SIG-M5 treated with dmso at 0.1 percent for 504 hours (cell line): ENCODE results near the gene RBBP5.

ENCODE experiments used
- DNase-seq: peaks from one replicate; lab custom pipeline; 2025; ENCODE audit not compliant: unreplicated experiment; lab: John Stamatoyannopoulos, UW

The RBBP5 gene

DNA sequence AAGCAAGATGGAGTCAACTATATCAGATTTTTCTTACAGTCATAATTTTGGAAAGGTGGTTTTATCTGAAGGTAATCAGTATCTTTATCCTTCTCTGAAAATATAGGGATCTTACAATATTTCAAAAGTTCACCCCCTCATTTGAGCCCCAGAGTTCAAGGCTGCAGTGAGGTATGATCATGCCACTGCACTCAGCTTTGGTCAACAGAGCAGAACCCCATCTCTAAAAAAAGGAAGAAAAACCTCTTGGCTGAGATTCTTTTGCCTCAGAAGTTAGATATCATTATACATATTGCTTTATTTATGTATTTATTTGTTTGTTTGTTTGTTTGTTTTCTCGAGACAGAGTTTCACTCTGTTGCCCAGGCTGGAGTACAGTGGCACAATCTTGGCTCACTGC lies 11.5 kb upstream of the RBBP5 start:
- DNase-seq: no peak

DNA sequence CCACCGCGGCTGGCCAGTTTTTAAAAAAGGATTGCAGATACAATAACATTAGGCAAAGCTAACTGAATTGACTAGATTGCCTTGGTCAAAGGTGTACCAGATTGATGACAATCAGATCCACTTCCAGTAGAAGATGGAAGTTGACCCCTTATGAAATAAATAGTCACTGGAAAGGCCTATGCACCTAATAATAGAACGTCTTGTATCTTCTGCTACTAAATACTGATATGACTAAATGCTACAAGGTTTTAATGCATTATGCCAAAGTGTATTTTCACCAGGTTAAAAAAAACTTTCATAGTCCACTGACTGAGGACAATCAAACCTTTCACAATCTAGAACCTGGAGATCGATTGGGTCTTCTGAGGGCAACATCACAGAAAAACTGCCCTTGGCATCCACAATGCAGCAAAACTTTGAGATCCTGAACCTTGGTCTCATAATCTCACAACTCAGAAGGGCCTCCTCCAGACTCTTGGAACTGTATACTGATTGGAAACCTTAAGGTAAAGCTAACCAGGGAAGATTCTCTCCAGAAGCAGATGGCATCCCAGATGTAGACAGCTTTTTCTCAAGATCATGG lies 7.8 kb upstream of the RBBP5 start:
- DNase-seq: no peak

DNA sequence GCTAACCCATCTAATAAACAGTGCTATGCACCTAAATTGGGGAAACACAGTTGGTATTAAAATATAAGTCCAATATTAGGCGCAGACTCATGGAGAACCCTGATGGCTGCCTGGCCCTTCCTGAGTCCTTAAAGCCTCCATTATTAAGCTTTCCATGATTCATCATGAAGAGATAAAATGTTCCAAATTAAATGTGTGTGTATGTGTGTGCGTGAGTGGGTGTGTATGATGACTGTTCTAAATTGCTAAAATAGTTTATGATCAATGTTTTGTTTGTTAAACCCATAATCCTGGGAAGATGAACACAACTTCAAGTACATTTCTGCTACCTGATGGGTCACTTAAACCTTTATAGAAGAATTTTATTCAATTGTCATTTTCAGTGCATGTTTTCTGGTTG lies 6.3 kb upstream of the RBBP5 start:
- no peak for DNase-seq

DNA sequence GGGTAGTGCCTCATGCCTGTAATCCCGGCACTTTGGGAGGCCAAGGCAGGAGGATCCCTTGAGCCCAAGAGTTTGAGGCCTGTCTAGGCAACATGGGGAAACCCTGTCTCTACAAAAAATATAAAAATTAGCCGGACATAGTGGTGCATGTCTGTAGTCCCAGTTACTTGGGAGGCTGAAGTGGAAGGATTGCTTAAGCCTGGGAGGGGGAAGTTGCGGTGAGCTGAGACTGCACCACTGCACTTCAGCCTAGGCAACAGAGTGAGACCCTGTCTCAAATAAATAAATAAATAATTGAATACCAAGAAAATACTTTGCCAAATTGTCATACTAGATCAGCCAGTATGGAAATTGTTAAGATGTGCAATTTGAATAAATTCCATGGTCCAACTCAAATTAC lies 5.9 kb upstream of the RBBP5 start:
- peak; percentile 76 for DNase-seq

DNA sequence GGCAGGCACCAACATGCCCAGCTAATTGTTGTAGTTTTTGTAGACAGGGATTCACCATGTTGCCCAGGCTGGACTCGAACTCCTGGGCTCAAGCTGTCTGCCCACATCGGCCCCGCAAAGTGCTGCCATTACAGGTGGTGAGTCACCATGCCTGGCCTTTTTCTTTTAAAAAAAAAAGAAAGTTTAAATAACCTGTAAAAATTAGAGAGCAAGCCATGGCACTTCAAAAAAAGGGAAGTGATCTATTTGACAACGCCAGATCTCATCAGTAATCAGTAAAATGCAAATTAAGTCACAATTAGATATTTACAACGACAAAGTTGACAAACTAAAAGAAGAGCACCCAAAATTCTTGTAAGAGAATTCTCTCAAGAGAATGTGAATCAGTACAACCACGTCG lies 2.9 kb upstream of the RBBP5 start:
- no peak for DNase-seq

DNA sequence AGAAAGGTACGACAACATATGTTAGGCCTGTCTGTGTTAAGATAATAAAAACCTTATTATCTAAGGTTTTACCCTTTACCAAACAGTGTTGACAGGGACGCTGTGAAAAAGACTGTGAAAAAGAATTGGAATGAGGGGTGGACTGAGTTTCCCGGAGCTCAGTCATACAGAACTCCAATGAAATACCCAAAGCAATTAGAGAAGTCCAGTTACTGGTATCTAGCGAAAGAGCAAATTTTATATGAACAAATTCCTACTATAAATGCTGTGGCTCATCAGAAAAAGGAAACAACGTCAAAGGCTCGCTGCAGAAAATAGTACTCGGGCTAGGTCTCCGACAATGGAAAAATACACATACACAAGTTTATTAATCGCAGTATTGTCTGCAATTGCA lies 708 bp upstream of the RBBP5 start:
- peak; percentile 55 for DNase-seq

DNA sequence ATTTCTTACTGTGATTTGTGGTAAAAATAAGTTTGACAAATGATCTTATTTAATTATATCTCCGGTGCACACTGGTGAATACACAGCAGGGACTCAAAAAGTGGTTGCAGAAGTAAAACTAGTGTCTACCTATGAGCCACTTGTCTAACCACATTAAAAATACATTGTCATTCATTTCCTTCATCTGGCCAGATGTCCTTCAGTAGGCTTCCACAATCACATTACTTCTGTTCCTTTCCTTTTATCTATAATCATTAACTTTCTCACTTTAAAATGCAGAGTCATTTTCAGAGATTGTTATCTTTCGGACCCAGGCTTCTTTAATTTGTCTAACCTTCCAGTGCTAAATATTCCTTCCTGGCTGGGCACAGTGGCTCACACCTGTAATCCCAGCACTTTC lies 3.0 kb downstream of the RBBP5 start:
- no peak for DNase-seq

DNA sequence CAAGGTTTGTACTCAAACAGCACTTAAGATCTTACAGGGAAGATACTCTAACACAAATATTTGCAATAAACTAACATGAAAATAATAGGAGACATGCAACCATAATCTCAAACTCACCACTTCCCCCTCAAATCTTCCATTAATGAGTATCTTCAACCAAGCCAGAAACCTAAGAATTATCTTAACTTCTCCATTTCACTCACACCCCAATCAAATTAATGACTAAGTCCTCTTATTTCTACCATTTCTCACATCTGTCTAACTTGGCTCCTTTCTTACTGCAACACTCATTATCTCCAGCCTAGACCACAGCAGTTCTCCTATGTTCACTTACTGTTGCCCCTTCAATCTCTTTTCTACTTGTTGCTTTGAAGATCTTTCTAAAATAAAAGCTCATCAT lies 10.4 kb downstream of the RBBP5 start:
- no peak for DNase-seq

DNA sequence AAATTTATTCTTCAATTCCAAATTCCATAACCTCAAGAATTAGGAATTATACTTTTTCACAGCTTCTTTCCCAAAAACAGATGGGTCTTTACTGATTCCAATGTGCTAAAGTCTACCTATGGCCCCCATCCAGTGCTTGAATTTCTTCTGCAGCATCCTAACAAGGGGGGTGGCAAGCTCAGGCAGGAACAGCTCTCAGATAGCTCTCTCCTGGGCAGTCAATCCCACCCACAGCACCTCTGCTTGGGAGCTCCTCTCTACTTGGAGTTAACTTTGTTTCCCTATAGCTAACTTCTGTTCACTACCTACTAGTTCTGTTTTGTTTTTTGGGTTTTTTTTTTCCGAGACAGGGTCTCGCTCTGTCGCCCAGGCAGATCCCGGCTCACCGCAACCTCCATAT lies 12.1 kb downstream of the RBBP5 start:
- no peak for DNase-seq

DNA sequence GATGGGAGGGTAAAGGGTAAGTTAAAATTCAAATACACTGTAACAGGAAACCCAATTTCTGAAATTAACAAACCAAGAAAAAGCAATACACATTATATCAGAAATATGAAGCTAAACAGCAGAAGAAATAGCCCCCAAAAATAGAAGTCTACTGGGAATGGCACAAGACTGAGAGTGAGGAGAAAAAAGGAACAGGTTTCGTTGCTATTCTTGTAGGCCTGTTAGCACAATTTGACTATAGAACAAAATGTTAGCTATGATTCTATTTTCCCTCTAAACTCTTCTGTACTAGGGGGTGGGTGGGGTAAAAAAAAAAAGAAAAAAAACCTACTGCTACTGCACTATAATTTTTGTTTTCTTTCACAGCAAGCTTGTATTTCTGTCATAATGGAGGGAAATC lies 12.5 kb downstream of the RBBP5 start:
- no peak for DNase-seq

DNA sequence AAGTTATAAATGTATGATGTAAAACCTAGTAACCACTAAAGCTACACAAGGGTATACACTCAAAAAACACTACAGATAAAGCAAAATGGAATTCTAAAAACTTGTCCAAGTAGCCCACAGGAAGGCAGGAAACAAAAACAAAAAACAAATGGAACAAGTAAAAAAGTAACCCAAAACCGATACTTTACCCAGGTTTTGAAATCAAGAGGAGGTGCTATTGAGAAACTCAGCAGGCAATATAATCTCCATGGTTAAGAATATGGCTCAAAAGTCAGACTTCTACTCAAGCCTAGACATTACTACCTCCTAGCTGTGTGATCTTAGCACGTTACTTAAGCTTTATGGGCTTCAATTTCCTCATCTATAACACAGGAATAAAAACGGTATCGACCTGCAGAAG lies 13.3 kb downstream of the RBBP5 start:
- no peak for DNase-seq

DNA sequence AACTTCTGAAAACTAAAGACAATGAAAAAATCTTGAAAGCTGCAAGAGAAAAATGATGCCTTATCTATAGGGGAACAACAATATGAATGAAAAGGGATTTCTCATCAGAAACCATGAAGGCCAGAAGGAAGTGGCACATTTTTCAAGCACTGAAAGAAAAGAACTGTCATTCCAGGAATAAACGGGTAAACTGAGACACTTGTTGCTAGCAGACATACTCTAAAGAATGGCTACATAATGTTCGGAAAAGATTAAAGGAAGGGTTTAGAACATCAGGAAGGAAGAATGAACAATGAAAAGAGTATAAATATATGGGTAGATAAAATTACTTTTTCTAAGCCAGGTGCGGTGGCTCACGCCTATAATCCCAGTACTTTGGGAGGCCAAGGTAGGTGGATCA lies 14.5 kb downstream of the RBBP5 start:
- DNase-seq: no peak

DNA sequence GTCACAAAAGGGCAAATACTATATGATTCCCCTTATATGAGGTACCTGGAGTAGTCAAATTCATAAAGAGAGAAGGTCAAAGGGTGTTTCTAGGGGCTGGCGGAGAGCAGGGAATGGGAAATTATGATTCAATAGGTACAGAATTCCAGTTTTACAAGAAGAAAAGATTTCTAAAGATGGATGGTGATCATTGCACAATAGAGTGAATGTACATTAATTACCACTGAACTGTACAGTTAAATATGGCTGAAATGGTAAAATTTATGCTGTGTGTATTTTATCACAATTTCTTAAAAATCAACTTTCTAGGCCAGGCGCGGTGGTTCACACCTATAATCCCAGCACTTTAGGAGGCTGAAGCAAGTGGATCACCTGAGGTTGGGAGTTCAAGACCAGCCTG lies 19.4 kb downstream of the RBBP5 start:
- DNase-seq: no peak

DNA sequence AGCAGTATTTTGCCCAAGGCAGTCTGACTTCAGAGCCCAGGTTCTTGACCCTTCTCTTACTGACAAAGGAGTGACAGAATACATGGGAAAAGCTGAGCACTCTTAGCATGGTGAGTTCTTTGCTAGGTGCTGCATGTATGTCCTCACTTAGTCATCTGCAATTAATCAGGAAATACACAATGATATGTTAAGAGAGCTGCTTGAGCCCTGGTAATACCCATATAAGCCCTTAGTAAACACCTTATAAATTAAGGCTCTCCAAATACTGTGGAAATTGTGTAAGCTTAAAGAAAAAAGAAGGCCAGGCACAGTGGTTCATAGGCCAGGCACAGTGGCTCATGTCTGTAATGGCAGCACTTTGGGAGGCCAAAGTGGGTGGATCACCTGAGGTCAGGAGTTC lies 23.5 kb downstream of the RBBP5 start:
- no peak for DNase-seq

DNA sequence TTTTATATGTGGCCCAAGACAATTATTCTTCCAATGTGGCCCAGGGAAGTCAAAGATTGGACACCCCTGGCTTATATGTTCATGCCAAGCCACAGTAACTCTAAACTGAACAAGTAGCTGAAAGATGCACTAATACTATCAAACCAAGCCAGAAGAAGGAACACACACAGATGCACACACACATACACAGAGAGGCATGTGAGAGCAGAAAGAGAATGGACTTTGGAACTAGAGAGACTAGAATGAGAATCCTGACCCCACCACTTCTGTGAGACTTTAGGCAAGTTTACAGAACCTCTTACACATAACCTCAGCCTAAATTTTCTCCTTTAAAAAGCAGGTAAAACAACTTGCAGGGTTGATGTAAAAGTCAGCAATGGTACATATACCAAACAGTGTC lies 26.4 kb downstream of the RBBP5 start:
- DNase-seq: no peak

DNA sequence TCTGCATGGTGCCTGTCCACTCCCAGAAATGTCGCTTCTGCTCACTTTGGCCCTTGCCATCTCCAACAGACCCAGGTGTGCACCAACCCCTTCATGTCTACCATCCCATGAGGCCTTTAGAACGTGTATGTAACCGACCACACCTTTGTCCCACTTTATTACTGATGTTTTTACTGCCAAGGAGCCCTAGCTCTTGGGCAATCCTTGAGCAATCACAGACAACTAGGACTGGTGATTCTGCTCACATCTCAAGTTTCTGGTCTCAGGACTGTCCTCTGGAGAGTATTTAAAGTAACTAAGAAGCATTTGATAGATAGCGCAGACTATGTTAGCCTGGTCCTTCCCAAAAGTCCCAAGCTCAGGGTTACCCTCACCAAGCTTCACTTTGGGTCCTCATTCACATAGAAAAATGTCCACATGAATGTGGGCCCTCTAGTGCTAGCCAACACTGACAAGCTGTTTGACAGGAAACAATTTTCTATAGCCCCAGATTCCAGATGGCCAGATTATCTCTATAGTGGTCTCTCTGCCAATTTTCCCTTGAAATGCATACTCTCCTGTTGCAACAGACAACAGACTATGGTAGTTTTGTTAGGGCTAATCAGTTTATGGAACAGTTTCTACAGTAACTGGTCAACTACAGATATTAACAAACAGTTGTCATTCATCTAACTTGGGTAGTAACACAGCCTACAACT lies 30.6 kb downstream of the RBBP5 start:
- no peak for DNase-seq

DNA sequence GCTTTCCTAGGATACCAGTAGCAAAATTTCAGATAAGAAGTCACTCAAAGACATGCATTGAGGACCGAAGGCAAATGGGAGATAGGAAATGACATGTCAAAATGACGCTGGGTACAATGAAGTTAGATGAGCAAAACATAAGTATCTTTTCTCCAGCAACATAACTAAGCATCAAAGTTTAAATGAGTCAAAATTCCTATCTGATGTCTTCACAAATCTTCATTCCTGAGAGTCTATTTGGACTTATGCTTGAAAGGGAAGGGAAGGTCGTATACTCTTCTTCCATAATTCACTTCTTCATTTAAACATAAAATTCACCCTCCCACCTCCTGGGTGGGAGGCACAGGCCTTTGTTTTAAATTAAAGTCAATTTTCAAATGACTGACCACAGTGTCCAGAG lies 33.4 kb downstream of the RBBP5 start:
- no peak for DNase-seq

DNA sequence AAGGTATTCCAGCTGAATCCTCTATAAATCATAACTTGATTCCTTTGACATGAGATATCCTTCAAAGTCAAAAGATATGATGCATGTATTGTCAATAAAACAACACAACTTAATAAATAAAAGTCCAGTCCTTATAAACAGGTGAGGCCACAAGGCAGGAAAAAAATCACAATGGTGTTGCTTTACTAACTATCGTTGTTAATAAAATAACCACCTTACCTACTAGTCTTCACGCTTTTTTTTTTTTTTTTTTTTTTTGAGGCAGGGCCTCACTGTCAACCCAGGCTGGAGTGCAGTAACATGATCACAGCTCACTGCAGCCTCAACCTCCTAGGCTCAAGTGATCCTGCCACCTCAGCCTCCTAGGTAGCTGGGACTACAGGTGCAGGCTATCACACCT lies 37.4 kb downstream of the RBBP5 start, which contains the start of gene TMEM81:
Gene TMEM81 (minus strand): TSS at position 101 of the 400 bp plus-strand sequence. CDS start 140 bp downstream, outside the sequence.
- DNase-seq: no peak

DNA sequence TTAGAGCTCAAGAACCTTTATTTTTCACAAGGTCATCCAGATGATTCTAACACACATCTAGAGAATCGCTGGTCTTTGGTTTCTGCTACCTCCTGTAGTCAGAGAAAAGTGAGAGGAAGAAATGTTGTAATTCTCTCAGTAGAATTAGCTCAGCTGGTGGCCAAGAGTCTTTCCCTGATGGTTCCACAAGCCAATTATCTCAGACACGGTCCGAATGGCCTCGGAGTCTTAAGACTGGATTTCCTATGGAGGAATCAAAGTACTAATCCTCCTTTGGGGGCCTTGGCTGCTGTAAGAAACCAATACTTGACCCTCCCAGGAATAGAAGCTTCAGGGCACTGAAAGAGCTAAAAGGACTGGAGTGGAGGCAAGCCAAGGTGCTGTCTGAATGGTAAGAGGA lies 39.3 kb downstream of the RBBP5 start:
- DNase-seq: no peak

DNA sequence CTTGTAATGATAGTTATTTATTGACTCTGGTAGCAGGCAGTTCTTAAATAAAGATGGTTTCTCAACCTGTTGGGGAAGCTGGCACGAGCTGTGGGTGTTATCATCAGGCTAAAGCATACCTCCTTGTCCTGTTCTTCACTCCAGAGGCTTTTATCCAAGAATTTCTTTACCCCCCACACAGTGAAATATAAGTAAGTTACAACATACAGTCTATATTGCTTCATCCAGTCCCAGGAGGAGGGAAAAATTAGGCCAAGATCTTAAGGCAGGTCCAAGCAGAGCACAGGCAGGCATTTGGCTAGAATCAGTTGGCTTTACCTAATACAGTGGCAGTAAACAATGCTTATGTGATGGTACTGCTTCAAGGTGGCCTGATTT lies 43.9 kb downstream of the RBBP5 start:
- no peak for DNase-seq

DNA sequence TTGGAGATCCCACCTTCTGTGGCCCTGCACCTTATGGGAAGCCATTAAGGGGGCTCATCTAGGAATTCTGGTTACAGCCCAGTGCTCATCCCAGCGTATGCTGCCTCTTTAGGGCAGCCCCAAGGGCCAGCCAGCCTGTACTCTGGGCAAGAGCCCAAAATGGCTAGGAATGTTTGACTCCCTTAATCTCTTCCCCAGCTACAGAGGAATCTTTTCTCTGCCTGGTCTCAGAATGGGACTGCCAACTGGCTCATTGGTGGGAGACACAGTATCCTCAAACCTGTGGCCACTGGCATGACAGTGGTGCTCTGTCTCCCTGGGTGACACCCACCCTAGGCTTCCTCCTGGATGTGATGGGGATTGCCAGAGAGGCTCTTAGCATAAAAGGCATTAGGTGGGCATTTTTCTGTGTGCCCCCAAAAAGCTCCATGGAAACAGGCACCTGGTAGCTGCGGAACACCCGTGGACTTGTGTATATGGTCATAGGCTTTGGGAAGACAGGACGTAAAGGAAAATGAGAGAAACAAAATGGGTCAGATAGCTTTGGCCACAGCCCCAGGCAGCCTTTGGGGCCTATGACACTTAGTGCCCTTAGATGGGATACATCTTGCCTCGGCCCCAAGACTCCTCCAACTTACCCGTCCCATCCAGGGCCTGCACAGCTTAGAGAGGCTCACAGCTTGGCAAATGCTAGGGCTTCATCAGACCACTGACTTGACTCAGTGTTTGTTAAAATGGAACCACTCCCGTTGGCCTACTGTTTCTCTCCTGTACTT lies 44.4 kb downstream of the RBBP5 start:
- DNase-seq: no peak

DNA sequence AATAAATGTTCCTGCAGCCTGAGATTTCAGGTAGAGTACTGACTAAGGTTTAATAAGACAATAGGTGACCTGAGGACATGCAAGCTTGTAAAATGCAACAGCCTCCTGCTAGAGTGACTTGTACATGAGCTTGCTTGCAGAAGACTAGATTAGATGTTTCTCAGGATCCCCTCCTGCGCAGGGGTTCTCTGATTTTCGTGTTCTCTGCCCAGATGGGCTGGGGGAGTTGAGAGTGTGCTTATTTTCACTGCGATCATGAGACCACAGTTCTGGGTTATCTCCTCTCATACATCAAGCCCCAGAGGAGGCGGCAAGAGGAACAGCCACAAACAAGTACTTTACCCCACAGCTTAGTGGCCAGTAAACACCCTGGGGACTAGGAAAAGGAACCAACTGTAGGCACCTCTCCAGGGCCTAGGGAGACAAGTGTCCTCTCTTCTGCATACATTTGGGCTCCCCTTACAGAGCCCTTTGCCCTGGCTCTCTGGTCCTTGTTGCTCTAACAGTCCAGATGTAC lies 45.5 kb downstream of the RBBP5 start:
- no peak for DNase-seq
